ENCODE data around the gene OSBPL9. TPM values are rescaled to one million over a fixed set of nuclear protein-coding genes. Genes with fewer than 3 reads are reported as not detected.

Gene OSBPL9
- total RNA-seq, 4 donors from 2014 or later, result 47.6 to 88.4 (median 56.8) TPM

- peak in 2 of 3 donors; percentile 36 to 82 for TF ChIP-seq CTCF (IDR thresholded peaks at IDR 0.05)
- ATAC-seq (ENCODE audit: low FRiP score) (peak; percentile 64), DNase-seq (ENCODE audit: low spot score) (no peak)
Measured at GRCh38 chr1:51768971-51769588, 152.2 kb downstream of the OSBPL9 start.

DNA sequence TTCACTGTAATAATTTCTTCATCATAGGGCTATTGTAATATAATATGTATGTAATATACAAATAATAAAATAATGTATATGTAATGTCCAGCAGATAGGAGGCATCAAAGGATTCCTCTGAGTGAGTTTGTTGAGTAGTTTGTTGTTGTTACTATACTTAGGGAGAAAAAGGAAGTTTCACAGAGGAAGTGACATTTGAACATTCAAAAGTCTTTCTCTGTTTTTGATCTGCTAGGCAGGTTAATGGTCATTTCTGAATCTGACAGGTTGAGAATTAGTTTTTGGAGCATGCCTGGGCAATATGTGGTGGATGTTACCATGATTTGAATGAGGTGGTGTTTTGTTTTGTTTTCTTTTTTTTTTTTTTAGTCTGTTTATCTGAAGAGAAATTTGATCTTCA is 159.5 kb downstream of the OSBPL9 start:
- no peak for ATAC-seq (ENCODE audit: low FRiP score)
- TF ChIP-seq CTCF (IDR thresholded peaks at IDR 0.05), result no peak
- no peak for DNase-seq (ENCODE audit: low spot score)

GRCh38 chr1:51780927-51781326 is 164.0 kb downstream of the OSBPL9 start:
- ATAC-seq (ENCODE audit: low FRiP score) (no peak), DNase-seq (ENCODE audit: low spot score) (no peak)
- TF ChIP-seq CTCF (IDR thresholded peaks at IDR 0.05), result no peak

DNA sequence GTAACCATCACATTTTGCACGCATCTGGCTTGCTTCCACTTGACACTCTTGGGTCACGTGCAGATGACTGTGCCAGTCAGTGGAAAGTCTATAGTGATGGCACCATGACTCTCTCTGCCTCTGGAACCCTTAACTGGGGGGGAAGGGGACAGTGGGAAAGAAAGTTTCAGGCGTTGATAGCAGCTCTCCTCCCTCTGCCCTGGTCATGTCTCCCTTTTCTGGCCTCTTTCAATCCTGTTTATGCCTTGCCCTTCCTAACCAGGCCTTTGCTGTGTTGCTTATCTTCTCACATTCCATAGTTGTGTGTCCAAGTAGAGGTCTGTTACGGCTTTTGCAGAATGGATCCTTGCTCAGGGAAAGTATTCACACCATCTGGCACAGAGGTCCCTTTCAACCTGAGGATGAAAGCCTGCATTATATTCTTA is 168.1 kb downstream of the OSBPL9 start:
- no peak for TF ChIP-seq CTCF (IDR thresholded peaks at IDR 0.05)
- no peak for ATAC-seq (ENCODE audit: low FRiP score)

DNA sequence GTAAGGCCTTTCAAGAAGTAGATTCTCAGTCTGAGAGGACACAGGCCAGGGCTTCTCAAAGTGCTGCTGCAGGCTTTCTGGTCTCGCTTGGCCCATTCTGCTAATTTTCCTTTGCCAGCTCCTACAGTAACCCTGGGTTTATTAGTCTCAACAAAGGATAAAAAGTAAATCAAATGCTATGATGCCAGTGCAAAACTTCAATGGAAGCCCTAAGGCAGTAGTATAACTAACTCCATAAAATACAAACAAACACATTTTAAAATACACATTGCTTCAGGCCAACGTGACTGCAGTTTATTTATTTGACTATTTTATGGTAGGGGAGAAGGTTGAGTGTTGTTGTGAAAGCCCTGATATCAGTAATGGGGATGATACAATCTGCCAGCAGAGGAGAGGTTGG is 172.0 kb downstream of the OSBPL9 start:
- TF ChIP-seq CTCF (IDR thresholded peaks at IDR 0.05), result no peak
- ATAC-seq (ENCODE audit: low FRiP score), result no peak
- DNase-seq (ENCODE audit: low spot score), result no peak

More for the DNA sequence above, 168.1 kb downstream of the OSBPL9 start:
- DNase-seq (ENCODE audit: low spot score), result no peak

GRCh38 chr1:51789342-51789741 is 172.4 kb downstream of the OSBPL9 start:
- ATAC-seq (ENCODE audit: low FRiP score) (no peak), DNase-seq (ENCODE audit: low spot score) (no peak)
- TF ChIP-seq CTCF (IDR thresholded peaks at IDR 0.05), result no peak

GRCh38 chr1:51790385-51790784 is 173.5 kb downstream of the OSBPL9 start:
- TF ChIP-seq CTCF (IDR thresholded peaks at IDR 0.05), result no peak
- DNase-seq (ENCODE audit: low spot score) (no peak), ATAC-seq (ENCODE audit: low FRiP score) (no peak)
